Measurements from ENCODE around the gene H2BK1.

DNA sequence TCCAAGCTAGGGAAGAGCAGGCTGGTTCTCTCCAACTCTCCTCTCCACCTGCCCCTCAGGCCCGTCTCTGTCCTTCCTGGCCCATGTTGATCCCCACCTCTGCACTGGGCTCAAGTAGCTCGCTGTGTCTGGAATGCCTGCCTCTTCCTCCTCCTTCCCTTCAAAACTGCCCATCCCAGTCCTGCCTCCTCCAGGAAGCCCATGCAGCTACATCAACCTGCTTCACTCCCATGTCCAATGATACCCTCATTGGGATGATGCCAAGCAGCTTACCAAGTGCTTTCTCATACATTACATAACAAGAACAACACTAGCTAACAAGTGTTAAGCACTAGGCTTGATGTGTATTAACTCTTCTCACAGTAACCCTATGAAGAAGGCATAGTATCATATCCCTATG is 31.5 kb downstream of the H2BK1 start:
- TF ChIP-seq, protein P1, sequence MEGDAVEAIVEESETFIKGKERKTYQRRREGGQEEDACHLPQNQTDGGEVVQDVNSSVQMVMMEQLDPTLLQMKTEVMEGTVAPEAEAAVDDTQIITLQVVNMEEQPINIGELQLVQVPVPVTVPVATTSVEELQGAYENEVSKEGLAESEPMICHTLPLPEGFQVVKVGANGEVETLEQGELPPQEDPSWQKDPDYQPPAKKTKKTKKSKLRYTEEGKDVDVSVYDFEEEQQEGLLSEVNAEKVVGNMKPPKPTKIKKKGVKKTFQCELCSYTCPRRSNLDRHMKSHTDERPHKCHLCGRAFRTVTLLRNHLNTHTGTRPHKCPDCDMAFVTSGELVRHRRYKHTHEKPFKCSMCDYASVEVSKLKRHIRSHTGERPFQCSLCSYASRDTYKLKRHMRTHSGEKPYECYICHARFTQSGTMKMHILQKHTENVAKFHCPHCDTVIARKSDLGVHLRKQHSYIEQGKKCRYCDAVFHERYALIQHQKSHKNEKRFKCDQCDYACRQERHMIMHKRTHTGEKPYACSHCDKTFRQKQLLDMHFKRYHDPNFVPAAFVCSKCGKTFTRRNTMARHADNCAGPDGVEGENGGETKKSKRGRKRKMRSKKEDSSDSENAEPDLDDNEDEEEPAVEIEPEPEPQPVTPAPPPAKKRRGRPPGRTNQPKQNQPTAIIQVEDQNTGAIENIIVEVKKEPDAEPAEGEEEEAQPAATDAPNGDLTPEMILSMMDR (IDR thresholded peaks at IDR 0.05) = no peak
- TF ChIP-seq POLR2A (IDR thresholded peaks at IDR 0.05) = no peak

All from heart left ventricle (tissue), 13 donors.